ENCODE results near the gene C1orf198. TPM values are rescaled to one million over a fixed set of nuclear protein-coding genes. Genes with fewer than 3 reads are reported as not detected.

Gene C1orf198
- total RNA-seq, 1 donor from 2014 or later = 22.2 TPM

- Mint-ChIP-seq H3K36me3 (ENCODE audit: low read depth, unreplicated experiment) (peaks cover 36% of the 10 kb centered on the region), H3K9me3 (ENCODE audit: unreplicated experiment) (no peaks in the 10 kb centered on the region), H3K4me1 (ENCODE audit: unreplicated experiment) (peaks cover 2% of the 10 kb centered on the region), H3K4me3 (ENCODE audit: unreplicated experiment) (peak overlapping the region; percentile 56), H3K27ac (ENCODE audit: unreplicated experiment) (no peak overlapping the region), H3K27me3 (ENCODE audit: unreplicated experiment) (peaks cover 5% of the 10 kb centered on the region)
- TF ChIP-seq CTCF (IDR thresholded peaks at IDR 0.05; ENCODE audit: unreplicated experiment) = no peak
- DNase-seq (ENCODE audit: low spot score) = no peak
These were observed 45.2 kb upstream of the C1orf198 start for GRCh38 chr1:230913496-230913895.

- TF ChIP-seq CTCF (IDR thresholded peaks at IDR 0.05; ENCODE audit: unreplicated experiment) = no peak
- Mint-ChIP-seq H3K36me3 (ENCODE audit: low read depth, unreplicated experiment) (peaks cover 48% of the 10 kb centered on the region), H3K27me3 (ENCODE audit: unreplicated experiment) (peaks cover 5% of the 10 kb centered on the region), H3K9me3 (ENCODE audit: unreplicated experiment) (no peaks in the 10 kb centered on the region), H3K27ac (ENCODE audit: unreplicated experiment) (no peak overlapping the region), H3K4me3 (ENCODE audit: unreplicated experiment) (no peak overlapping the region), H3K4me1 (ENCODE audit: unreplicated experiment) (no peaks in the 10 kb centered on the region)
- DNase-seq (ENCODE audit: low spot score) = no peak
These were observed 42.4 kb upstream of the C1orf198 start for GRCh38 chr1:230910755-230911117.

- no peak overlapping the region for H3K4me3 Mint-ChIP-seq (ENCODE audit: unreplicated experiment)
- H3K27ac Mint-ChIP-seq (ENCODE audit: unreplicated experiment) = no peak overlapping the region
- peaks cover 49% of the 10 kb centered on the region for H3K36me3 Mint-ChIP-seq (ENCODE audit: low read depth, unreplicated experiment)
- no peaks in the 10 kb centered on the region for H3K4me1 Mint-ChIP-seq (ENCODE audit: unreplicated experiment)
- DNase-seq (ENCODE audit: low spot score) = no peak
- no peak for TF ChIP-seq CTCF (IDR thresholded peaks at IDR 0.05; ENCODE audit: unreplicated experiment)
- no peaks in the 10 kb centered on the region for H3K9me3 Mint-ChIP-seq (ENCODE audit: unreplicated experiment)
- peaks cover 5% of the 10 kb centered on the region for H3K27me3 Mint-ChIP-seq (ENCODE audit: unreplicated experiment)
These were observed 41.8 kb upstream of the C1orf198 start for GRCh38 chr1:230909974-230910754.

- Mint-ChIP-seq H3K27ac (ENCODE audit: unreplicated experiment) (no peak overlapping the region), H3K4me1 (ENCODE audit: unreplicated experiment) (no peaks in the 10 kb centered on the region), H3K36me3 (ENCODE audit: low read depth, unreplicated experiment) (peaks cover 38% of the 10 kb centered on the region), H3K9me3 (ENCODE audit: unreplicated experiment) (no peaks in the 10 kb centered on the region), H3K27me3 (ENCODE audit: unreplicated experiment) (peaks cover 5% of the 10 kb centered on the region), H3K4me3 (ENCODE audit: unreplicated experiment) (no peak overlapping the region)
- no peak for TF ChIP-seq CTCF (IDR thresholded peaks at IDR 0.05; ENCODE audit: unreplicated experiment)
- no peak for DNase-seq (ENCODE audit: low spot score)
These were observed 39.3 kb upstream of the C1orf198 start for GRCh38 chr1:230907472-230908205.

- H3K27ac Mint-ChIP-seq (ENCODE audit: unreplicated experiment) = no peak overlapping the region
- H3K4me1 Mint-ChIP-seq (ENCODE audit: unreplicated experiment) = no peaks in the 10 kb centered on the region
- no peaks in the 10 kb centered on the region for H3K9me3 Mint-ChIP-seq (ENCODE audit: unreplicated experiment)
- H3K36me3 Mint-ChIP-seq (ENCODE audit: low read depth, unreplicated experiment) = peaks cover 38% of the 10 kb centered on the region
- no peak overlapping the region for H3K4me3 Mint-ChIP-seq (ENCODE audit: unreplicated experiment)
- H3K27me3 Mint-ChIP-seq (ENCODE audit: unreplicated experiment) = peaks cover 5% of the 10 kb centered on the region
- TF ChIP-seq CTCF (IDR thresholded peaks at IDR 0.05; ENCODE audit: unreplicated experiment) = no peak
- no peak for DNase-seq (ENCODE audit: low spot score)
These were observed 37.9 kb upstream of the C1orf198 start for GRCh38 chr1:230906226-230906625.
